K562 (cell line): Measurements from ENCODE around the gene TMEM127. TPM values are rescaled to one million over a fixed set of nuclear protein-coding genes. Genes with fewer than 3 reads are reported as not detected.
A peak's percentile ranks its signal among the peaks of the same experiment; 100 is the strongest.
"Not testable (repeated sequence)": the region's sequence is repeated elsewhere in the genome, so short reads cannot be mapped to it uniquely, and the experiment has no call there.

ENCODE experiments used
- ATAC-seq: fragments of 200-7000 bp; cut with Tn5 transposase; 3 replicates; pipeline ENCODE4 v1.9.1; 2020; ENCODE audit warnings: moderate library complexity
- BruUV-seq: library from RNA; stranded (reverse); fragments of 400-500 nt; replicated peaks from 2 replicates; lab custom pipeline; 2021; lab: Mats Ljungman, UMichigan
- CTCF ChIA-PET: fragments of 300-600 bp; formaldehyde crosslinking; extraction: SDS; loops from one replicate; lab custom pipeline; 2021; ENCODE audit warnings: low intra/inter-chr PET ratio; lab: Yijun Ruan, JAX
- POLR2A ChIA-PET: fragments of 300-600, 350-650 bp; sonication (Branson Sonifier 250); formaldehyde crosslinking; extraction: SDS; loops from one replicate; lab custom pipeline; 2021; ENCODE audit warnings: antibody characterized with exemption, inconsistent platforms; lab: Yijun Ruan, JAX
- DNase-seq, 4 experiments: peaks; one replicate each; pipeline versions ENCODE4 v3.0.0 to v3.0.0-alpha.2; 2011 to 2018; ENCODE audit warnings: low spot score in 3 of 4, mixed read lengths in 3 of 4; ENCODE audit errors: extremely low read depth in 1 of 4
- FAIRE-seq: peaks from 2 replicates; lab custom pipeline; 2011; peaks lifted over from hg19 to GRCh38; lab: Jason Lieb, UNC
- H2AFZ ChIP-seq: 2 replicates; pipeline ENCODE4 v1.6.0; 2011; ENCODE audit warnings: low read depth, low read length, control low read depth, inconsistent platforms
- H3K27ac ChIP-seq: fragments of 200-600 bp; 3 replicates; pipeline ENCODE4 v1.8.0; 2011; ENCODE audit warnings: low read depth, mild to moderate bottlenecking, control low read depth, inconsistent platforms, low read length, moderate library complexity, mixed read lengths; ENCODE audit errors: extremely low read depth
- H3K27me3 ChIP-seq, 2 experiments: fragments of 300-600 bp in 1 of 2; 2 replicates in 1 of 2; 3 replicates in 1 of 2; pipeline versions ENCODE4 v1.6.0 to v1.8.0; 2011; ENCODE audit warnings: inconsistent platforms in 2 of 2, low read length in 2 of 2, mild to moderate bottlenecking in 1 of 2, mixed read lengths in 1 of 2, moderate library complexity in 1 of 2; ENCODE audit not compliant: control insufficient read depth in 2 of 2, insufficient read depth in 2 of 2
- H3K36me3 ChIP-seq: fragments of 300-600 bp; 3 replicates; pipeline ENCODE4 v1.8.0; 2011; ENCODE audit warnings: mild to moderate bottlenecking, low read length, inconsistent platforms; ENCODE audit not compliant: control insufficient read depth, insufficient read depth
- H3K4me1 ChIP-seq, 2 experiments: fragments of 200-600 bp in 1 of 2; replicated peaks in 1 of 2; 2 replicates in 1 of 2; 3 replicates in 1 of 2; pipeline versions ENCODE4 v1.5.1 to v1.8.0; 2011; ENCODE audit warnings: inconsistent platforms in 2 of 2, low read length in 2 of 2, mild to moderate bottlenecking in 1 of 2, mixed read lengths in 1 of 2, moderate library complexity in 1 of 2; ENCODE audit not compliant: control insufficient read depth in 2 of 2, insufficient read depth in 2 of 2
- H3K4me2 ChIP-seq: 2 replicates; pipeline ENCODE4 v1.6.1; 2011; ENCODE audit warnings: low read length, control low read depth, inconsistent platforms, mixed read lengths; ENCODE audit not compliant: insufficient read depth
- H3K4me3 ChIP-seq: fragments of 200-600 bp; sonication (generic), shearing (Covaris generic); 2 replicates; pipeline ENCODE4 v1.5.1; 2016; ENCODE audit warnings: control low read depth, inconsistent platforms
- H3K79me2 ChIP-seq: fragments of 200-600 bp; 3 replicates; pipeline ENCODE4 v1.8.0; 2011; ENCODE audit warnings: low read length, inconsistent platforms; ENCODE audit not compliant: control insufficient read depth, insufficient read depth
- H3K9ac ChIP-seq, 2 experiments: 2 replicates each; pipeline versions ENCODE4 v1.6.0 to v1.6.1; 2011; ENCODE audit warnings: low read depth in 2 of 2, low read length in 2 of 2, control low read depth in 1 of 2, inconsistent platforms in 1 of 2, mild to moderate bottlenecking in 1 of 2, mixed read lengths in 1 of 2; ENCODE audit not compliant: insufficient read depth in 1 of 2
- H3K9me1 ChIP-seq: one replicate; pipeline ENCODE4 v1.6.0; 2011; ENCODE audit warnings: inconsistent platforms, mild to moderate bottlenecking, low read length, moderate library complexity; ENCODE audit not compliant: control insufficient read depth, insufficient read depth
- H3K9me3 ChIP-seq: replicated peaks from 2 replicates; pipeline ENCODE4 v1.5.1; 2011; ENCODE audit warnings: low read depth, low read length, inconsistent platforms; ENCODE audit not compliant: control insufficient read depth, insufficient read depth
- H4K20me1 ChIP-seq: replicated peaks from 2 replicates; pipeline ENCODE4 v1.6.1; 2011; ENCODE audit warnings: low read length, inconsistent platforms, mixed read lengths; ENCODE audit not compliant: control insufficient read depth, insufficient read depth
- ARID2 ChIP-seq: fragments of 450-650 bp; IDR thresholded peaks from 2 replicates; pipeline ENCODE4 v1.6.1; 2017; ENCODE audit warnings: antibody characterized with exemption, mild to moderate bottlenecking
- CEBPG ChIP-seq, 3 experiments: fragments of 200-800 bp in 1 of 3; sonication (Bioruptor generic) in 1 of 3; sonication (generic) in 1 of 3; formaldehyde crosslinking in 1 of 3; IDR thresholded peaks in 2 of 3; conservative IDR thresholded peaks in 1 of 3; 2 replicates each; pipeline versions ENCODE4 v1.6.1 to v1.8.0; 2016 to 2022; ENCODE audit warnings: missing compliant biosample characterization in 2 of 3, missing genetic modification characterization in 2 of 3, mild to moderate bottlenecking in 1 of 3, missing genetic modification reagents in 1 of 3
- CREB1 ChIP-seq, 2 experiments: sonication (generic) in 1 of 2; formaldehyde crosslinking in 1 of 2; IDR thresholded peaks; 2 replicates each; pipeline versions ENCODE4 v1.6.1 to v1.8.0; 2012 to 2022; ENCODE audit warnings: inconsistent platforms in 1 of 2, mild to moderate bottlenecking in 1 of 2, missing genetic modification reagents in 1 of 2, moderate library complexity in 1 of 2
- MTA1 ChIP-seq: fragments of 450-650 bp; IDR thresholded peaks from 2 replicates; pipeline ENCODE4 v1.6.1; 2017; ENCODE audit warnings: borderline replicate concordance
- PREB ChIP-seq: sonication (generic); formaldehyde crosslinking; IDR thresholded peaks from 2 replicates; pipeline ENCODE4 v1.8.1; 2023; ENCODE audit warnings: mild to moderate bottlenecking, missing genetic modification reagents
- SPI1 ChIP-seq: IDR thresholded peaks from 2 replicates; pipeline ENCODE4 v1.6.1; 2011; ENCODE audit warnings: low read depth, low read length, control low read depth, borderline replicate concordance
- WGBS: fragments of 100-300 bp; shearing (Covaris generic); methylation state at CpG from one replicate; pipeline ENCODE4 v1.1.6; 2016; ENCODE audit warnings: low coverage, mixed read lengths; ENCODE audit not compliant: insufficient coverage; ENCODE audit errors: missing lambda C conversion rate; 5-methylcytosine and 5-hydroxymethylcytosine counted together
- in situ Hi-C: fragments of 300-500 bp; cut with MboI; formaldehyde crosslinking; loops from 4 replicates; pipeline ENCODE4 v1.15.0; 2018; ENCODE audit warnings: inconsistent platforms, mixed read lengths
- intact Hi-C: fragments of 100-400 bp; cut with micrococcal nuclease; formaldehyde crosslinking; loops from 2 replicates; pipeline ENCODE4 v1.14.2; 2022
- polyA plus RNA-seq, 8 experiments: library from polyadenylated mRNA; depleted of rRNA in 4 of 8; stranded (reverse) in 5 of 8; unstranded in 3 of 8; fragments of >200 nt; fragmentation: Nextera tagmentation in 2 of 8; fragmentation: Illumina TruSeq in 1 of 8; extraction: Ambion mirVana in 2 of 8; extraction: Trizol in 1 of 8; gene quantifications; 2 replicates each; pipeline versions ENCODE4 v1.2.1 to v1.2.3, GENCODE V29; 2011 to 2014; ENCODE audit warnings: inconsistent platforms in 1 of 8, missing spikeins in 1 of 8
- total RNA-seq, 7 experiments: library from RNA; depleted of rRNA in 6 of 7; stranded (reverse); fragments of >200 nt in 6 of 7; fragmentation: Illumina TruSeq in 2 of 7; extraction: Trizol in 2 of 7; gene quantifications; 2 replicates each; pipeline versions ENCODE4 v1.2.1 to v1.2.3, GENCODE V29; 2011 to 2021; ENCODE audit warnings: low replicate concordance in 1 of 7

The TMEM127 gene
- total and polyA plus RNA-seq, 9 of the 15 experiments (the other 6 are each of a cell fraction or from before 2014, with no cell fraction given): 1.7 to 20.0 (median 9.9) TPM

DNA sequence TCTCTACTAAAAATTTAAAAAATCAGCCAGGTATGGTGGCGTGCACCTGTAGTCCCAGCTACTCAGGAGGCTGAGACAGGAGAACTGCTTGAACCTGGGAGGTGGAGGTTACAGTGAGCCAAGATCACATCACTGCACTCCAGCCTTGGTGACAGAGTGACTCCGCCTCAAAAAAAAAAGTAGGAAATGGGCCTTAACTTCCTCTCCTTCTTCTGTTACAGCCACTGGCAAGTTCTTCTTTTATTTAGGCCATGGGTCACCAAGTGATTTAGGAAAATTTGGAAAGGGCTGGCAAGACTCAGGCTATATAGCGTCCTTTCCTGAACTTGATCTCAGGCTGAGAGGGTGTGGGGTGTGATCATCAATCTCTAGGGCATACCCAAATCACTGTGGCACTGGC lies 8.1 kb downstream of the TMEM127 start:
- H3K4me1 ChIP-seq: peaks cover 11 to 23% of the 10 kb centered on the region in 2 experiments; a peak in 4 of 5 replicates
- in situ Hi-C loops, intact Hi-C loops: not testable (repeated sequence)

GRCh38 chr2:96256611-96257113 lies 9.1 kb downstream of the TMEM127 start:
- Histone ChIP-seq H3K36me3 (peaks cover 74% of the 10 kb centered on the region; the same call in 2 of the 3 replicates), H3K9me1 (peaks cover 4% of the 10 kb centered on the region), H3K27me3 (no peaks in the 10 kb centered on the region), H3K9me3 (no peaks in the 10 kb centered on the region), H3K9ac (no peak overlapping the region), H3K4me1 (peaks cover 11 to 23% of the 10 kb centered on the region in 2 experiments; a peak in 4 of 5 replicates), H3K4me3 (no peak overlapping the region), H3K79me2 (peaks cover 13% of the 10 kb centered on the region; the same call in 2 of the 3 replicates), H4K20me1 (0 out of 2 replicates have a peak, but pooled peaks cover 3% of the 10 kb centered on the region), H3K4me2 (no peak overlapping the region), H2AFZ (no peak overlapping the region), H3K27ac (no peak overlapping the region)
- WGBS: 84% methylated on average over 6 of the region's 6 CpGs
- intact Hi-C loops (no loop called here), in situ Hi-C loops (no loop called here)
- POLR2A ChIA-PET: interaction anchor here (0.7 to 2.4 kb wide), 3 partner anchors 10 to 249 kb away, joined by 3 to 10 read pairs (median 3); no protein-coding TSS in a partner anchor
- TF ChIP-seq CREB1 (IDR thresholded peaks at IDR 0.05) (no peak), CREB1 (CRISPR knock-in tag; IDR thresholded peaks at IDR 0.05) (no peak), MTA1 (no peak), ARID2 (no peak), CEBPG (CRISPR knock-in tag; IDR thresholded peaks at IDR 0.05) (no peak), CEBPG (tag; conservative IDR thresholded peaks at IDR 0.05 in 1 of 2, IDR thresholded peaks at IDR 0.05 in 1 of 2) (no peak), PREB (CRISPR knock-in tag) (no peak)
- peak; percentile 26 for FAIRE-seq
- DNase-seq: no peak
- CTCF ChIA-PET: no interaction called here
- no peak for ATAC-seq
- BruUV-seq: no TSS peak

More for the DNA sequence above, 8.1 kb downstream of the TMEM127 start:
- Histone ChIP-seq H3K36me3 (peaks cover 66% of the 10 kb centered on the region; the same call in 2 of the 3 replicates), H3K79me2 (peaks cover 17% of the 10 kb centered on the region; the same call in 2 of the 3 replicates), H3K9ac (peak overlapping the region in 1 of 2 experiments; percentile 37; a peak in 1 of 4 replicates)
- FAIRE-seq, BruUV-seq, H4K20me1 ChIP-seq, H3K4me3 ChIP-seq, H3K27me3 ChIP-seq, H3K9me3 ChIP-seq, H3K4me2 ChIP-seq, H3K27ac ChIP-seq, CTCF ChIA-PET, H2AFZ ChIP-seq, DNase-seq, H3K9me1 ChIP-seq, ATAC-seq, POLR2A ChIA-PET: not testable (repeated sequence)
- 83% methylated on average over 3 of the region's 3 CpGs for WGBS
- TF ChIP-seq SPI1: peak; percentile 25; the same call in 1 of the 2 replicates
